Measurements from ENCODE around the gene PTPN21. TPM values are rescaled to one million over a fixed set of nuclear protein-coding genes. Genes with fewer than 3 reads are reported as not detected.

PTPN21 gene
- total and polyA plus RNA-seq, 8 donors: 3.5 to 63.0 (median 18.5) TPM

- H3K4me3 ChIP-seq: peak overlapping the region in 3 of 4 donors; percentile 52 to 74 (median 73)
These were observed 1.9 kb downstream of the PTPN21 start for GRCh38 chr14:88552876-88553275.

DNA sequence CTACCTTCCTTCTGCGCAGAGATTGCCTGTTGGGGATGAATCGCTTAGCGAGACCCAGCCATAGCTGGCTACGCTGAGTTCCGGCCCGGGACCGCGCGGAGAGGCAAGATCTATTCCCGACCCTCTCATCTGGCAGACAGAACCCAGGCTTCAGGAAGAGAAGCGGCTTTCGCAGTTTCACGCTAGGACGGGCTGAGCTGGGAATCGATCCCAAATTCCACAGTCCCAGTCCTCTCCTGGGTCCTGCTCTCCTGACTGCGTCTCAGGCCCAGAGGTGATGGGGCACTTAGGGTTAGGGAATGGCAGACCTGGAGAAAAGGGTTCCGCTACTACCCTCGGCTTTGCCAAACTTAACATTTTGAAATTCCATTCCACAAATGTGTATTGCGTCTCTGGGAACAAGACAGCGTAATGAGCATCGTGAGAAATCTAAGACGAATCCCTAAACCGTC lies 2.8 kb downstream of the PTPN21 start:
- 4 to 20% (median 5%) methylated on average over 19 to 23 of the region's 23 CpGs for WGBS, 5 donors
- Histone ChIP-seq H3K36me3 (peaks cover 4 to 27% (median 24%) of the 10 kb centered on the region in 4 donors), H3K9me3 (no peaks in the 10 kb centered on the region), H3K27ac (peak overlapping the region; percentile 71 to 84 (median 83)), H3K27me3 (peaks cover 0 to 29% (median 0%) of the 10 kb centered on the region in 3 donors), H3K4me3 (peak overlapping the region; percentile 52 to 74 (median 60)), H3K4me1 (peaks cover 30 to 72% (median 65%) of the 10 kb centered on the region in 4 donors)
- DNase-seq: peak in 1 of 2 donors; percentile 55
- intact Hi-C loops (cut with DNase I; ENCODE audit: low total_unique reads): no loop called here
- TF ChIP-seq CTCF (IDR thresholded peaks at IDR 0.05) (no peak), POLR2AphosphoS5 (IDR thresholded peaks at IDR 0.05) (no peak), EP300 (IDR thresholded peaks at IDR 0.05) (no peak), POLR2A (IDR thresholded peaks at IDR 0.05) (no peak)

More at GRCh38 chr14:88552876-88553275, 1.9 kb downstream of the PTPN21 start:
- TF ChIP-seq CTCF (IDR thresholded peaks at IDR 0.05): no peak
- no peak for TF ChIP-seq POLR2A (IDR thresholded peaks at IDR 0.05)
- TF ChIP-seq POLR2AphosphoS5 (IDR thresholded peaks at IDR 0.05): no peak
- TF ChIP-seq EP300 (IDR thresholded peaks at IDR 0.05): no peak
- Histone ChIP-seq H3K27me3 (peaks cover 0 to 29% (median 0%) of the 10 kb centered on the region in 3 donors), H3K27ac (peak overlapping the region in 3 of 5 donors; percentile 83 to 95 (median 83)), H3K9me3 (no peaks in the 10 kb centered on the region), H3K36me3 (peaks cover 0 to 22% (median 19%) of the 10 kb centered on the region in 4 donors), H3K4me1 (peaks cover 22 to 64% (median 57%) of the 10 kb centered on the region in 4 donors)
- no peak for DNase-seq
- intact Hi-C loops (cut with DNase I; ENCODE audit: low total_unique reads): no loop called here
- 25 to 65% (median 49%) methylated on average over 2 of the region's 2 CpGs for WGBS, 5 donors

DNA sequence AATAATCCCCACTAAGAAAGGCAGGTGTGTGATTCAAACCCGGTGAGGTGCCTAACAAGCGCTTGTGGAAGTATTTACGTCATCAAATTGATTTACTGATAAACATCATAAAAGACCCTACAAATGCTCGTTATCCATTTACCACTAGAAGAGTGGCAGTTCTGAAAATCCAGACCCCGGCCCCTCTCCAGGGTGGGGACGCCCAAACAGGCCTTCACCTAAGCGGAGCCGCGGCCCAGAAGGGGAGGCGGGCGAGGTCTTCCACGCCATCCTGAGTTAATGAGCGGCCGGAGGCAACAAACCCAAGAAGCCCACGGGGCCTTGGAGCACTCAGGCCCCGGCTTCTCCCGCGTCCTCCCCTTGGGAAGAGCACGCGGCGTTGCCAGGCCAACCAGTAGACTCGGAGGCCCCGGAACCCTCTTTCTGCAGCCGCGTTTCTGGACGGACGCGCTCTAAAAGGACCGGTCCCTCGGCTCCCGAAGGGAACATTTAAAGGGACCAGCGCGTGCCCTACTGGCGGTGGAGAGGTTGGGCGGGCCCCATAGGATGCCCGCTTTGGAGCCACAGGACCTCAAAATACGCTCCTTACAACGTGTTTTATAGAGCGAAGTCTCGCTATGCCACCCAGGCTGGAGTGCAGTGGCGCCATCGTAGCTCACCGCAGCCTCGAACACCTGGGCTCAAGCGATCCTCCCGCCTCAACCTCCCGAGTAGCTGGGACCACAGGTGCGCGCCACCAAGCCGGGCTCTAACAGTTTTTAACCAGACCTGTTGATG lies 3.5 kb downstream of the PTPN21 start:
- H3K36me3 ChIP-seq: peaks cover 4 to 34% (median 24%) of the 10 kb centered on the region in 4 donors
- no peaks in the 10 kb centered on the region for H3K9me3 ChIP-seq
- peaks cover 0 to 25% (median 0%) of the 10 kb centered on the region in 3 donors for H3K27me3 ChIP-seq
- peak overlapping the region; percentile 52 to 74 (median 60) for H3K4me3 ChIP-seq
- H3K4me1 ChIP-seq: peaks cover 34 to 80% (median 69%) of the 10 kb centered on the region in 4 donors
- peak overlapping the region; percentile 71 to 84 (median 83) for H3K27ac ChIP-seq
- 6 to 17% (median 9%) methylated on average over 32 to 50 of the region's 50 CpGs for WGBS, 5 donors
- DNase-seq: peak; percentile 85 to 93
- TF ChIP-seq POLR2AphosphoS5 (IDR thresholded peaks at IDR 0.05) (peak; percentile 76 to 78 (median 77)), POLR2A (IDR thresholded peaks at IDR 0.05) (no peak), CTCF (IDR thresholded peaks at IDR 0.05) (peak in 3 of 7 experiments; percentile 22 to 65 (median 38))
- intact Hi-C loops (cut with DNase I; ENCODE audit: low total_unique reads): no loop called here

DNA sequence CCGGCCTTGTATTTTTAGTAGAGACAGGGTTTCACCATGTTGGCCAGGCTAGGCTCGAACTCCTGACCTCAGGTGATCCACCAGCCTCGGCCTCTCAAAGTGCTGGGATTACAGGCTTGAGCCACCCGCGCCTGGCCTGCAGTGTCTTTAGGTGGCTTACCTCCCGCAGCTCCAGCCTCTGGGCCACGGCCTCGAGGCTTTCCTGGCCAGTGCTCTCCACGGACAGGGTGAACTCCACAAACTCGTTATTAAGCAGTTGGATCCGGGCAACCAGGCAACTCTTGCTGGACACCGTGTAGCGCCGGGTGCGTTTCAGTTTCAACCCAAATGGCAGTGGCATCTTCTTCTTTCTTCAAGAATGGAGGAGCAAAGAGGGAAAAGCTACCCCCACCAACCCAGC lies 4.7 kb downstream of the PTPN21 start:
- H3K27ac ChIP-seq: peak overlapping the region; percentile 41 to 84 (median 83)
- no peak for DNase-seq
- H3K36me3 ChIP-seq: peaks cover 4 to 41% (median 31%) of the 10 kb centered on the region in 4 donors
- WGBS, 5 donors: 94 to 97% (median 94%) methylated on average over 15 of the region's 15 CpGs
- H3K4me1 ChIP-seq: peaks cover 34 to 76% (median 67%) of the 10 kb centered on the region in 4 donors
- peak overlapping the region; percentile 52 to 74 (median 60) for H3K4me3 ChIP-seq
- peaks cover 0 to 22% (median 0%) of the 10 kb centered on the region in 3 donors for H3K27me3 ChIP-seq
- intact Hi-C loops (cut with DNase I; ENCODE audit: low total_unique reads): no loop called here
- TF ChIP-seq POLR2A (IDR thresholded peaks at IDR 0.05) (no peak), POLR2AphosphoS5 (IDR thresholded peaks at IDR 0.05) (no peak), CTCF (IDR thresholded peaks at IDR 0.05) (no peak), EP300 (IDR thresholded peaks at IDR 0.05) (no peak)
- no peaks in the 10 kb centered on the region for H3K9me3 ChIP-seq

Data from stomach (tissue), 9 donors.